ENCODE measurements around the gene PARP16.
"Not testable (repeated sequence)": the region's sequence is repeated elsewhere in the genome, so short reads cannot be mapped to it uniquely, and the experiment has no call there.

PARP16 gene

GRCh38 chr15:65231306-65231705 is 55.4 kb downstream of the PARP16 start:
- DNase-seq = no peak

DNA sequence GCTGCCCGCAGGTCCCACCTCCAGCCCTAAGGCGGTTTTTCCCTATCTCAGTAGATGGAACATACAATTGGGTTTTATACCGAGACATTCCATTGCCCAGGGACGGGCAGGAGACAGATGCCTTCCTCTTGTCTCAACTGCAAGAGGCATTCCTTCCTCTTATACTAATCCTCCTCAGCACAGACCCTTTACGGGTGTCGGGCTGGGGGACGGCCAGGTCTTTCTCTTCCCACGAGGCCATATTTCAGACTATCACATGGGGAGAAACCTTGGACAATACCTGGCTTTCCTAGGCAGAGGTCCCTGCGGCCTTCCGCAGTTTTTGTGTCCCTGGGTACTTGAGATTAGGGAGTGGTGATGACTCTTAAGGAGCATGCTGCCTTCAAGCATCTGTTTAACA is 59.8 kb downstream of the PARP16 start:
- not testable (repeated sequence) for DNase-seq

DNA sequence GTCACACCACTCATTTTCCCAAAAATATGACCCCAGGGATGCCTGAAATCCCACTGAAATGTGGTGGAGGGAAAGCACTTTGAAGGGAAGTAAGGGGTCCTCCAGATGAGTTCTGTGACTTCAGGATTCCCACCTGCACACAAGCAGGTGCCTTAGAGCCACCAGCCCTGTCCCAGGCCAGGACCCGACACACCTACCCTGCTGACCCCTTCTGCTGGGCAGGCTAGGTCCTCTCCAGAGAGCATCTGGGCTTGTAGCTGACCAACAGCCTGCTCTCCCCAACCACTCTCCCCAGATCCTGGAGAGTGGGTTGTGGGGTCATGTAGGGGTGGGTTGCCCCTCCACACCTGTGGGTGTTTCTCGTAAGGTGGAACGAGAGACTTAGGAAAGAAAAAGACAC is 60.5 kb downstream of the PARP16 start:
- no peak for DNase-seq

DNA sequence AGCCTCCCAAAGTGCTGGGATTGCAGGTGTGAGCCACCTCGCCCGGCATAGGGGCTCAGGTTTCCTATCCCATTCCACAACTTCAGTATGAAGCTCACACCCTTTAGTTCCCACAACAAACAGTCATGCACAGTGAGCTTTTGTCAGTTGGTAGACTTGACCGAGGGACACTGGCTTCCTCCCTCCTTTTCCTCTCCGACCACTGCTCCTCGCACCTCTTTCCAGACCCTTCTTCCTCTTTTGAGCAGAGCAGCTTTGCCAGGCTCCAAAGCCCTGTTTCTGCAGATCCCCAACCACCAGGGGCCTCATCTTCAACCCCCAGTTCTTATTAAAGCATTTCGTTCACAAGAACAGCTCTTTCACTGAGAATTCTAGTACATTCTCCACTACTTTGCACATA is 62.7 kb downstream of the PARP16 start:
- DNase-seq = no peak

GRCh38 chr15:65222891-65223290 is 63.8 kb downstream of the PARP16 start:
- no peak for DNase-seq

DNA sequence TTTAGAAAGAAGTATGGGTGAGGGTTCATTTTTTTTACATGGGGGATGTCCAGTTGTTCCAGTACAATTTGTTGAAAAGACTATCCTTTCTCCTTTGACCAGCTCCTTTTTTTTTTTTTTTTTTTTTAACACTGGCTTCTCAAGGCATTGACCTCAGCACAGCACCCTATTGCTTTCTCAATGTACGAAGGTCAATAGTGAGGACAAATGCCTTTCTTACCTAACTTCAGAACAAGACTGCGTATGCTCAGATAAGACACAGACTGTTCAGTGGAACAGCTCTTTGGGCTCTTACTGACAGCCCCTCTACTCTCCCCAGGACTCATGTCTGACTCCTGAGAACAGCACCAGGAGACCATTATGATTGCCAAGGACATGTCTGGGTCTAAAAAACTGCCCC is 65.0 kb downstream of the PARP16 start:
- DNase-seq = no peak

DNA sequence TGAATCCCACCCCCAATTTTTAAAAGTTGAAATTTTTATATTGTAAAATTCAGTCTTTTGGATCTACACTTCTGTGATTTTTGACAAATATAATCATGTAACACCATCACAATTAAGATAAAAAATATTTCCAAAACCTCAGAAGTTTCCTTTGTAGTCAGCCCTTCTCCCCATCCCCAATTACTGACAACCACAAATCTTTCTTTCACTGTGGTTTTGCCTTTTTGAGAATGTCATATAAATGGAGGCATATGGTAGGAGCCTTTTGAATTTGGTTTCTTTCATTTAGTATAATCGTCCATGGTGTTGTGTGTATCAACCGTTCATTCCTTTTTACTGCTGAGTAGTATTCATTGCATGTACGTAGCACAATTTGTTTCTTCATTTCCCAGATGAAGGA is 67.5 kb downstream of the PARP16 start:
- no peak for DNase-seq

GRCh38 chr15:65217526-65218482 is 68.9 kb downstream of the PARP16 start:
- DNase-seq = no peak

GRCh38 chr15:65215496-65215895 is 71.2 kb downstream of the PARP16 start:
- DNase-seq = no peak

- no peak for DNase-seq
Measured at GRCh38 chr15:65214010-65214409, 72.7 kb downstream of the PARP16 start.

- no peak for DNase-seq
Measured at GRCh38 chr15:65213241-65213640, 73.4 kb downstream of the PARP16 start.

DNA sequence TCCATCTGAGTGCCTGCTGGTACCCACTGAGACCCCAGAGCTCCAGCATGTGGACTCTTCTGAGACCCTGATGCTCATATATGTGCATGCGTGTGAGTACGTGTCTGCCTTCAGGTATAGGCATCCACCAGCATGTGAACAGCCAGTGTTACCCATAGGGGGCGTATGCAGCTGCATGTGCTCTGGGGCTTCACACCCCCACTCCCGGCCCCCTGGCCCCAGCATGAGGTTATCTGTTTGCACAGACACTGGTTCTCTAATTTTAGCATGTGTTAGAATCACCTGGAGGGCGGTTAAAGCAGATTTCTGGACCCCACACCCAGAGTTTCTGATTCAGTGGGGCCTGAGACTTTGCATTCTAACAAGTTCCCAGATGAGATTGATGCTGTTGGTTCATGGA is 74.6 kb downstream of the PARP16 start:
- DNase-seq = peak; percentile 63

GRCh38 chr15:65211482-65211982 is 75.2 kb downstream of the PARP16 start:
- no peak for DNase-seq

GRCh38 chr15:65210770-65211481 is 75.8 kb downstream of the PARP16 start, which contains the start of gene CILP:
Gene CILP, minus strand, starts transcription at chr15:65211473. Its CDS starts 1,718 bp downstream, at chr15:65209755.
- no peak for DNase-seq

DNA sequence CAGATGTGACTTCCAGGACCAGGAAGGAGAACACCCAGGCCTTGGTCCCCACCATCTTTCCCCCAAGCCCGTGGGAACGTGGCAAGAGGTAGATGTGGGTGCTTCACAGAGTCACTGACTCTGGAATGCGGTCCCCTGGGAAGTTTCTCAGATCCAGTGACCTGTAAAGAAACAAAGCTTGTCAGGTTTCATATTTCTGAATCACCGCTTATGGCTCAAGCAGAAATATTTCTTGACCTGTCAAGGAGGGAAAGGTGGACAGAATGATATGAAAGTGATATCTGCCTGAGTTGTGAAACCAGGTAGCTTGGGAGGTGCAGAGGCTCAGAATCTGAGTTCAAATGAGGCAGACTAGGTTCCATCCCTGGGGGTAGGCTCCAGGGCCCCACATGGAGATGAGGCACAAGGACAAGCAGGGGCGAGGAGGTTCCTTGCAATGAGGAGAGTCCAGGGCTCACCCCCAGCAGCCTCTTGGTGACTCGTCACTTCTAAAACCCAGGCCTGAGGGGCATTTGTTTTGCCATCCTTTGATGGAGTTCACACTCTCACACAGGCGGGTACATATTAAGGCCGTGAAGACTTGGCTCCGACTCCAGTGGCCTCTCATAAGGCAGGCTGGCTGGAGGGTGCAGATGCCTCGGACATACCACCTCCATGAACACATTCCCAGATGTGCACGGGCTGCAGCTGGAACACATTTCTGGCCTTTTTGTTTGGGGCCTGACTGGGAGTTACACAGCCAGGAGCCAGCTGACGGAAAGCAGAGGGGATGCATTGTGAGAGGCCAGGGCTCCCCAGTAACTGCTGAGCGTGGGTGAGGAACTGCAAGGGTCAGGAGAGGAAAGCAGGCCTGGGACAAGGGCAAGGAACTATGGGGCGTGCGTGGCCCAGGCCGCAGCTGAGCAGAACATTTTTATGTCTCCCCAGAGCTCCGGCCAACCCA is 76.7 kb downstream of the PARP16 start:
- DNase-seq = no peak

DNA sequence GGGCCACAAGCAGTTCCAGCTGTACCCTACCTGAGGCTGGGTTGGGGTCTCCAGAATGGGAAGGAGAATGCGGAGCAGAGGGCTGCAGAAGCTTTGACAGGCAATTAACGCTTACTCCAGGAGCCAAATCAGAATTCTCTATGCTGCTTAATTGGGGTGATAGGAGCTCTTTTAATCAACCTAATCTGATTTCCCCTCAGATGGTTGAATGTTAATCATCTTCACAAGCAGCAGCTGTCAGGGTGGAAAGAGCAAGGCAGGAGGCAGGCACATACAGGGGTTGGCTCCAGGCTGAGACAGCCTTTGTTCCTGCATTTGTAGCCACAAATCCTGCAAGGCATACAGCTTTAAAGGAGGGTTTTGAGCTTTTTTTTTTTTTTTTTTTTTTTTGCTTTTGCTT is 78.0 kb downstream of the PARP16 start:
- DNase-seq = no peak

Data from activated CD8-positive, alpha-beta memory T cell treated with anti-CD3 and anti-CD28 coated beads for 24 hours (primary cell).